SU-DHL-6 (cell line): ENCODE measurements around the gene PRKCA.

Experiments
- EZH2phosphoT487 ChIP-seq: fragments of 200-600 bp; sonication (generic), shearing (Covaris generic); conservative IDR thresholded peaks from 2 replicates; pipeline ENCODE4 v1.6.1; 2018; ENCODE audit warnings: mild to moderate bottlenecking, antibody characterized with exemption, low read length, moderate library complexity, mixed read lengths
- TF ChIP-seq, protein P1 (sequence below): fragments of 200-600 bp; sonication (generic); IDR thresholded peaks from one replicate; pipeline ENCODE4 v1.5.1; 2017; ENCODE audit warnings: antibody characterized with exemption, mild to moderate bottlenecking, low read length, moderate library complexity; ENCODE audit not compliant: insufficient read depth, poor library complexity, severe bottlenecking

DNA sequence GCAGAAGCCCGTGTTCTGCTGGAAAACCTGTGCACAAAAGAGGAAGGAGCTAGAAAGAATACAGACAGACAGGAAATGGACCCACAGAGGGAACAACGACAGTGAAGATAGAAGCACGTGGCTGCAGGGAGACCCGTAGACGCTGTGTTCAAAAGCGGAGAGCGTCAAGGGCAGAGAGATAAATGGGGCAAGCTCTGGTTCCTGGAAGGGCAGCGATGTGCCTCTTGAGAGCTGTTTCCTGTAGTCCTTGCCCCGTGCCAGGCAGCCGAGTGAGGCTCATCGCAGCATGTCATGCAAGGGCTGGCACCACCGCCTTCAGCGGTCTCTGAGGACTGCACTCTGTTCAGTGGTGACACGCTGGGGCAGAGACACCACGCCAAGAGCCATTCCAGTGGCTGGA lies 488.9 kb downstream of the PRKCA start:
- TF ChIP-seq, protein P1, sequence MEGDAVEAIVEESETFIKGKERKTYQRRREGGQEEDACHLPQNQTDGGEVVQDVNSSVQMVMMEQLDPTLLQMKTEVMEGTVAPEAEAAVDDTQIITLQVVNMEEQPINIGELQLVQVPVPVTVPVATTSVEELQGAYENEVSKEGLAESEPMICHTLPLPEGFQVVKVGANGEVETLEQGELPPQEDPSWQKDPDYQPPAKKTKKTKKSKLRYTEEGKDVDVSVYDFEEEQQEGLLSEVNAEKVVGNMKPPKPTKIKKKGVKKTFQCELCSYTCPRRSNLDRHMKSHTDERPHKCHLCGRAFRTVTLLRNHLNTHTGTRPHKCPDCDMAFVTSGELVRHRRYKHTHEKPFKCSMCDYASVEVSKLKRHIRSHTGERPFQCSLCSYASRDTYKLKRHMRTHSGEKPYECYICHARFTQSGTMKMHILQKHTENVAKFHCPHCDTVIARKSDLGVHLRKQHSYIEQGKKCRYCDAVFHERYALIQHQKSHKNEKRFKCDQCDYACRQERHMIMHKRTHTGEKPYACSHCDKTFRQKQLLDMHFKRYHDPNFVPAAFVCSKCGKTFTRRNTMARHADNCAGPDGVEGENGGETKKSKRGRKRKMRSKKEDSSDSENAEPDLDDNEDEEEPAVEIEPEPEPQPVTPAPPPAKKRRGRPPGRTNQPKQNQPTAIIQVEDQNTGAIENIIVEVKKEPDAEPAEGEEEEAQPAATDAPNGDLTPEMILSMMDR = no peak
- TF ChIP-seq EZH2phosphoT487 = no peak
